D721Med (cell line): ENCODE measurements around the gene LILRA1.
"Not testable (repeated sequence)": the region's sequence is repeated elsewhere in the genome, so short reads cannot be mapped to it uniquely, and the experiment has no call there.

Experiments used
- DNase-seq: peaks from one replicate; pipeline ENCODE4 v3.0.0; 2011; ENCODE audit warnings: low spot score; ENCODE audit not compliant: insufficient read length
- FAIRE-seq: peaks from 2 replicates; lab custom pipeline; 2011; peaks lifted over from hg19 to GRCh38; lab: Jason Lieb, UNC
- CTCF ChIP-seq: IDR thresholded peaks from 2 replicates; pipeline ENCODE4 v1.5.1; 2012; ENCODE audit warnings: mild to moderate bottlenecking, control low read depth; ENCODE audit not compliant: insufficient read depth; ENCODE audit errors: missing control alignments

The LILRA1 gene

GRCh38 chr19:54554896-54555295 is 38.5 kb upstream of the LILRA1 start:
- FAIRE-seq (no peak), DNase-seq (no peak)
- TF ChIP-seq CTCF, result no peak

- DNase-seq (no peak), FAIRE-seq (no peak)
- no peak for TF ChIP-seq CTCF
These were observed 37.2 kb upstream of the LILRA1 start for GRCh38 chr19:54556194-54556593.

- no peak for TF ChIP-seq CTCF
- FAIRE-seq (no peak), DNase-seq (no peak)
These were observed 35.1 kb upstream of the LILRA1 start for GRCh38 chr19:54558339-54558738.

- DNase-seq, result no peak
- no peak for FAIRE-seq
These were observed 32.5 kb upstream of the LILRA1 start for GRCh38 chr19:54560881-54561385.

GRCh38 chr19:54561840-54562239 is 31.6 kb upstream of the LILRA1 start:
- DNase-seq (no peak), FAIRE-seq (no peak)
- TF ChIP-seq CTCF, result no peak

More at GRCh38 chr19:54560881-54561385, 32.5 kb upstream of the LILRA1 start:
- no peak for TF ChIP-seq CTCF

- not testable (repeated sequence) for FAIRE-seq
These were observed 30.2 kb upstream of the LILRA1 start for GRCh38 chr19:54563206-54563605.

GRCh38 chr19:54570316-54570715 is 23.1 kb upstream of the LILRA1 start:
- no peak for TF ChIP-seq CTCF
- FAIRE-seq (no peak), DNase-seq (no peak)

More at GRCh38 chr19:54563206-54563605, 30.2 kb upstream of the LILRA1 start:
- not testable (repeated sequence) for DNase-seq

GRCh38 chr19:54571715-54572615 is 21.5 kb upstream of the LILRA1 start:
- not testable (repeated sequence) for FAIRE-seq, DNase-seq
